Head of caudate nucleus (tissue), 42 donors: Measurements from ENCODE around the gene KRTAP4-5.
"Not testable (repeated sequence)": the region's sequence is repeated elsewhere in the genome, so short reads cannot be mapped to it uniquely, and the experiment has no call there.

Source experiments
- DNase-seq, 42 donors: peaks; one replicate each; pipeline versions ENCODE4 v3.0.0 to v3.0.0-alpha.2; 2020 to 2021; ENCODE audit warnings: mixed read lengths in 7 of 42
- intact Hi-C: fragments of 100-400 bp; cut with DNase I; formaldehyde crosslinking; loops from one replicate; pipeline ENCODE4 v1.15.0; 2022

The KRTAP4-5 gene

DNA sequence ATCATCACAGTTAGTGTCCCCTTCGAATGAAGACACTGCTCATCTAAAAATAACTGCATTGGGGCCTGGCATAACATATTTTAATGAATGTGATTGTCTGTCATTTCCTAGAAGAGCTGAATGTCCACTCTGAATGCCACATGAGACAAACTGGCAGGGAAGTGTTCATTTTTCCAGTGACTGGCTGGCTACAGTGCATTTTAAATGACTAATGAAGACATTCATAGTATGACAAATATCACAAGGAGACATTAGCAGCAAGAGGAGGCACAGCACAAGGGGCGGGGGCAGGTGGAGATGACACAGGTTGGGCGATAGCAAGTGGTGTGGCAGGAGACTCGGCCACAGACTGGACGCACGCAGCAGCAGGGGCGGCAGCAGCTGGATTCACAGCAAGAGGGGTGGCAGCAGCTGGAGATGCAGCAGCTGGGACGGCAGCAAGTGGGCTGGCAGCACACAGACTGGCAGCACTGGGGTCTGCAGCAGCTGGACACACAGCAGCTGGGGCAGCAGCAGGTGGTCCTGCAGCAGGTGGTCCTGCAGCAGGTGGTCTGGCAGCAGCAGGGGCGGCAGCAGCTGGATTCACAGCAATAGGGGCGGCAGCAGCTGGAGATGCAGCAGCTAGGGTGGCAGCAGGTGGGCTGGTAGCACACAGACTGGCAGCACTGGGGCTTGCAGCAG lies 514 bp downstream of the KRTAP4-5 start:
- intact Hi-C loops, DNase-seq: not testable (repeated sequence)

DNA sequence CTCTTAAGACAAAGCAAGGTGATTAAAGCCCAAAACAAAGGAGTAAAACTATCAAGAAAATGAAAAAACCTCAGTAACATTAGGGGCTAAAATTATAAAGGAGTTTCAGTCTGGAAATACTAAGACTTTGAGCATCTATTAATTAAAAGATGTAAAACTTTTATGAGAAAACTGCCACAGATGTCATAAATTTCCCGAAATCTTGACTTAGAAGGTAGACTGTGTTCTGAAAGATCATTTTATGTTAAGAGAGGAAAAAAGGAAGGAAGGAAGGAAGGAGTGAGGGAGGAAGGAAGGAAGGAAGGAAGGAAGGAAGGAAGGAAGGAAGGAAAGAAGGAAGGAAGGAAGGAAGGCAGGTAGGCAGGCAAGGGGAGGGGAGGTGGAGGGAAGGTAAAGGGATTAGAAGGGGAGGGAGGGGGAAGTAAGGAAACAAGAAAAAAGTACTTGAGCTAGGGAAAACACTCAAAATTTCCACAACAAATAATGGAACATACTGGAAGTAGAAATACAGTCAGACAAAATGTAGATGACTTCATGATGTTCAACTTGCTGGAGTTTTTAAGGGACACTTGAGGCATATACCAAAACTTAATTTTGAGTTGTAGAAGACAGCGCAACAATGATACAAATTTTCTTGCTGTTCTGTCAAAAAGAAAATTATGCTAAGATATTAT lies 2.0 kb downstream of the KRTAP4-5 start:
- DNase-seq: no peak
- intact Hi-C loops: no loop called here

DNA sequence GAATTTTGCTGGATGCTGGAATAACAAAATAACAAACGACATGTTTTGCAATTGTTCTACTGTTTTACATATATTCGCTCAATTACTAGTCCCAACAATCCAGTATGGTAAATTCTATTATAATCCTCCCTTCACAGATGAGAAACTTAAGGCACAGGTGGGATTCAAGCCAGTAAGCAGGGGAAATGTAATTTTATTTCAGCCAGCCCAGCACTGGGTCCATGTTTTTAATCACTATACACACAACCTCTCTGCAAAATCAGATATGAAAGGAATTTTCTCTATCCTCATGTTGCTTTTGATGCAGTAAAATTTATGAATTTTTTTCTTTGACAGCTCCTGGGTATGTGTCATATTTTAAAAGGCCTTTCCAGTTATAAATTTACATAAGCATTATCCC lies 4.4 kb downstream of the KRTAP4-5 start:
- intact Hi-C loops: no loop called here

DNA sequence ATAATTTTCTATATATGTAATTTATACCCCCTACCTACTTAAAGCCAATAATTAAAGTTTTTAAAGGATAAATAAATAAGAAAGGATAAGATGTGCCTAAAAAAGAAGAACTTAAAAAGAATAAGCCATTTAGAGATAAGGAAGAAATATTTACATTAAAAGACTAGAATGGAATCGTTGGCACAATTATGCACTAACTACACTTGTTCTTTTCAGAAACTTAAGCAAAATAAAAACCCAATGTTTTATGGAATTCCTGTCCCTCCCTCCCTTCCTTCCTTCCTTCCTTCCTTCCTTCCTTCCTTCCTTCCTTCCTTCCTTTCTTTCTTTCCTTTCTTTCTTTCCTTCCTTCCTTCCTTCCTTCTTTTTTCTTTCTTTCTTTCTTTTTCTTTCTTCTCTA lies 4.8 kb downstream of the KRTAP4-5 start:
- no peak for DNase-seq
- intact Hi-C loops: no loop called here

More for the DNA sequence above, 4.4 kb downstream of the KRTAP4-5 start:
- DNase-seq: no peak

DNA sequence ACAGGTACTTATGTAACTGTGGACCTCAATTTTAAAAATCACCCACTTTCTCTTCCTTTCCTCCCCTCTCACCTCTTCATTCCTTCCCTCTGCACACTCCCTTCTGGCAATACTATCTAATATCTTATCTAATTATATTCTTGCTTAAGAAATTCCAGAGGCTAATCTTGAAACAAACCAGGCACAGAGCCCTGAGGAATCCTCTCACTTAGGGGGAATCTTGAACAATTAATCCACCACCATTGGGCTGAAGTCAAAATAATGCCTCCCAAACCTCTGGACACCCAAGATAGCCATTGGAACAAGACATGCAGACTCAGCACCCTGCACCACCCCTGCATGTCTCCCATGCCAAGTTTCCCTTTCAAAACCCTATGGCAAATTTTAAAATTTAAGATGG lies 8.3 kb downstream of the KRTAP4-5 start:
- DNase-seq: no peak
- intact Hi-C loops: no loop called here

DNA sequence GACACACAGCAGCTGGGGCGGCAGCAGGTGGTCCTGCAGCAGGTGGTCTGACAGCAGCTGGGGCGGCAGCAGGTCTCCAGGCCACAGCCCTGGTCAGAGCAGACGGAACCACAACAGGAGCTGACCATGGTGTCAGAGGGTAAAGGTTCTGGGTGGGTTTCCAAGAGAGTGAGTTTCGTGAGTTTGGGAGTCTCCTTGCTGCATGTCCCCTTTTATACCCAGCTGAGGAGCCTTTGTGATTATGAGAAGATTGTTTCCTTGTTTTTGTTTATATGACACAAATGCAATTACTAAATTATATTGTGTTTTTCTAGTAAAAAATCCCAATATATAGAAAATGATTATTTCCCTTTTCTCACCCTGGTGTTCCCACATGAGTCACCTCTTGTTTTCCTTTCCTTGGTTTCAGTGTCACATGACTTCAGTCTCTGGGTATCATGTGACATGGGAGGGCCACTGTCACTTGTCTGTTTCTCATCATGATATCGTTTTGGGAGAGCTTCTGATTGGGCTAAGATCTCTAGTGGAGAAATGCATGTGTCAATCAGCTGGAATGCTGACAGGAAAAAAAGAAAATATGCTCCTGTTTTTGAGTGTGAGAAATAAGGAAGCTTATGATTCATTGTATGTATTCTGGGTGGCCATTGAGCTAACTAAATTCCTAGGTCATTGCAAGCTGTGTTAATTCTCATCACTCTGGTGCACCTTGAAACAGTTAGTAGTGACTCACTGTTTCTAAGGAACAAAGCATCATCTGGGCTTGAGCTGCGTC lies 9.1 kb downstream of the KRTAP4-5 start, which contains the start of gene KRTAP4-6:
TSS of gene KRTAP4-6 (minus strand) at position 185 of the 772 bp plus-strand sequence. CDS start at position 128, 57 bp downstream.
- intact Hi-C loops: no loop called here

DNA sequence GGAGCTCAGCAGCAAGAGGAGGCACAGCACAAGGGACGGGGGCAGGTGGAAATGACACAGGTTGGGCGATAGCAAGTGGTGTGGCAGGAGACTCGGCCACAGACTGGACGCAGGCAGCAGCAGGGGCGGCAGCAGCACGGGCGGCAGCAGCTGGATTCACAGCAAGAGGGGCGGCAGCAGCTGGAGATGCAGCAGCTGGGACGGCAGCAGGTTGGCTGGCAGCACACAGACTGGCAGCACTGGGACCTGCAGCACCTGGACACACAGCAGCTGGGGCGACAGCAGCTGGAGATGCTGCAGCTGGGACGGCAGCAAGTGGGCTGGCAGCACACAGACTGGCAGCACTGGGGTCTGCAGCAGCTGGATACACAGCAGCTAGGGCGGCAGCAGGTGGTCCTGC lies 9.8 kb downstream of the KRTAP4-5 start:
- DNase-seq, intact Hi-C loops: not testable (repeated sequence)

More for the DNA sequence above, 9.1 kb downstream of the KRTAP4-5 start, which contains the start of gene KRTAP4-6:
- DNase-seq: no peak

DNA sequence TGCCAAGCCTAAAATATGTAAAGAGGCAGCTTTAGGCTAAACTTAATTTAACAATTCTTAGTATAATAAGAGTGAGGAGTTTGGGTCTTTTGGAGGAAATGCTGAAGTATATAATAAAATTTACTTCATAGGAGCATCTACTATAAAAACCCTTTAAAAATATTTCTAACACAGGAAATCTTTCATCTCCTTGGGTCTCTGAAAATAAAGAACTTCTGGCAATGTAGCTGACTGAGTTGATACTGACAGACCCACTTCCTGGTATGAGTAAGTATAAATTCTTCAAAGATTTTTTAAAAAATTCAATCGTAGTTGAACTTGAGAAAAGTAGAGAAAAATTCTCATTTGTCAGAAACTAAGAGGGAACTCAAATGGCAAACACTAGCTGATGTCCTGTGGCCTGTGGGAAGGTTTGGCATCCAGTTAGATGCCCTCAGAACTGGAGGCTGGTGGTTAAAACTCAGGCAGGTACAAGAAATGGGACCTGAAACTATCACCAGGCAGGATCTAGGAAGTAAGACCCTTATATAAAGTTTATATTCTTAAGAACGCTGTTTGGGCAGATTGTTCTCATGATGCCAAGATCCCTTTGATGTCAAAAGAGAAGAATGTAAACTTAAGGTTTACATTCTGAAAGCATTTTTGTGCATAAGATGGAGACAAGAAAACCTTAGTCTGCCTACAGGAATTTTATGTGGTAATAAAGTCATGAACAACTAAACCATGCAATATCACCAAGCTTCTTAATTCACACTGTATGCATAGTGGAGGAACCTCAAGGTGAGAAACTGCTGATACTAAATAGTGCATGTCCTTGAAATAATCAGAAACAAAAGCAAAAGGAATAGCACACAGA lies 15.5 kb downstream of the KRTAP4-5 start:
- intact Hi-C loops: no loop called here
- DNase-seq: no peak

DNA sequence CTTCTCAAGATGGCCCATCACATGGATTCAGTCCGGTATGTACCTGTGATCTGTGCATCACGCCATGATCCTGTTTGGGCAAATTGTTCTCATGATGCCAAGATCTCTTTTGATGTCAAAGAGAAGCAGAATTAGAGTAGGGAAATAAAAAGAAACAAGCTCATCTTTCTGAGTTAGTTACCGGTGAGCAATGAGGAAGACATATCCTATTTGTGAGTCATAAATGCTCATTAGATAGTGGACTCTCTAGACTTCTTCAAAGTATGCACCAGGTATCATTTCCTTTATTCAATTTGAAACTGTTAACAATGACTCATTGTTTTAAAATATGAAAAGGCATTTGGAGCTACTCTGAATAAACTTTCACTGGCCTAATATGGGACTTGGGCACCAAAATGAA lies 17.6 kb downstream of the KRTAP4-5 start:
- intact Hi-C loops: no loop called here
- no peak for DNase-seq

DNA sequence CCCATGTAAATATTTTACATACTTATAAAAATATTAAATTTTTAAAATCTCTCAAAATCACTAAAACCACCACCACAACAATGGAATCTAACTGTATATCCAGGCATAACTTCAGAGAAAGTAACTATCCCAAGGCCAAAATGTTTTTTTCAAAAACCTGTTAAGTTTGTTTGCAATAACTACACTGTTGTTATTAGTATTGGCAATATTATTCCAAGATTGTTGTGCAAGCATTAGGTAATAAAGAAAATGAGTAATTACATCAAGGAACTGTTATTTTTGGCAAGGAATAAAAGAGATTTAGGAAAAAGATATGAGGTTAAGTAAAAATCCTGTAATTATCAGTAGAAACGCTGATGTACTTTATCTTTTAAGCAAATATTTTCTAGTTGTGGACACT lies 22.3 kb downstream of the KRTAP4-5 start:
- intact Hi-C loops: no loop called here
- DNase-seq: no peak

DNA sequence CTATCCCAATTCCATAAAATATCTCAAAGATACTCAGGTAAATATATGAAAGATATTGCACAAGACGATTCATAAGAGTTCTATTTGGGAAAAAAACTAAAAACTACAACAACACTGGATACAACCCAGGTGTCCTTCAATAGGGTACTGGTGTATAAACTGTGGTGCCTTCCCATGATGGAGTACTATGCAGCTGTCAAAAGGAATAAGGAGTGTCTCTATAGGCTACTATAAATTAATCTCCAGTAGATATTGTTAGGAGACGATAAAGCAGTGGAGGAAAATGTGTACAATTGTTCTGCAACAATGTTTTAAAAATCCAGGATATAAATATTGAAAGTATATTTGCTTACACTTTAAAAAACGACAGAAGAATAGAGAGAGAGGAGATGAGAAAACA lies 23.2 kb downstream of the KRTAP4-5 start:
- no peak for DNase-seq
- intact Hi-C loops: no loop called here

DNA sequence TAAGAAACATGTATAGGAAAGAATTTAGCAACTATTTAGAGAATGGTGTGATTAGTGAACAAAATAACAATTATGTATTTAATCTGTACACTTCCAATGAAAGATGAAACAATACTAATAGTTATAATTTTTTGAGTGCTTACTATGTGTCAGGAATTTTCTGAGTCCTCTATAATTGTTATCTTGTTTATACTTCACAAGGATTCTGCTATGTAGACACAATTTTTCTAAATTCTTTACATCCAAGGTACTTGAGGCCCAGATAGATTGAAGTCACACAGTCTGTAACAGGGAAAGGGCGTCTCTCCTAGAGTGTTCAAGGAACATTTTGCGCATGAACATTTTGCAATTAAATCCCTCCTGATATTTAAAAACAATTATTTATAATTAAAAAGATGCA lies 24.6 kb downstream of the KRTAP4-5 start:
- intact Hi-C loops: no loop called here
- no peak for DNase-seq

DNA sequence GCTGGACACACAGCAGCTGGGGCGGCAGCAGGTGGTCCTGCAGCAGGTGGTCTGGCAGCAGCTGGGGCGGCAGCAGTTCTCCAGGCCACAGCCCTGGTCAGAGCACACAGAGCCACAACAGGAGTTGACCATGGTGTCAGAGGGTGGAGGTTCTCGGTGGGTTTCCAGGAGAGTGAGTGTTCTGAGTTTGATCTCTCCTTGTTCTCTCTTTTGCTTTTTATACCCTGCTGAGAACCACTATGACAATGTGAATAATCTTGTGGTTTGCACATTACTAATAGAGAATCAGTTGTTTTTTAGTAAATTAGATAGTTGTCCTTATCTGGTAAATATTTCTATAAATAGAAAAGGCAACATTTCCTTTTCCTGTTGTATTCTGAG lies 25.6 kb downstream of the KRTAP4-5 start, which contains the start of gene KRTAP4-12:
TSS of gene KRTAP4-12 (minus strand) at position 192 of the 381 bp plus-strand sequence. CDS start at position 132, 60 bp downstream.
- DNase-seq, intact Hi-C loops: not testable (repeated sequence)

DNA sequence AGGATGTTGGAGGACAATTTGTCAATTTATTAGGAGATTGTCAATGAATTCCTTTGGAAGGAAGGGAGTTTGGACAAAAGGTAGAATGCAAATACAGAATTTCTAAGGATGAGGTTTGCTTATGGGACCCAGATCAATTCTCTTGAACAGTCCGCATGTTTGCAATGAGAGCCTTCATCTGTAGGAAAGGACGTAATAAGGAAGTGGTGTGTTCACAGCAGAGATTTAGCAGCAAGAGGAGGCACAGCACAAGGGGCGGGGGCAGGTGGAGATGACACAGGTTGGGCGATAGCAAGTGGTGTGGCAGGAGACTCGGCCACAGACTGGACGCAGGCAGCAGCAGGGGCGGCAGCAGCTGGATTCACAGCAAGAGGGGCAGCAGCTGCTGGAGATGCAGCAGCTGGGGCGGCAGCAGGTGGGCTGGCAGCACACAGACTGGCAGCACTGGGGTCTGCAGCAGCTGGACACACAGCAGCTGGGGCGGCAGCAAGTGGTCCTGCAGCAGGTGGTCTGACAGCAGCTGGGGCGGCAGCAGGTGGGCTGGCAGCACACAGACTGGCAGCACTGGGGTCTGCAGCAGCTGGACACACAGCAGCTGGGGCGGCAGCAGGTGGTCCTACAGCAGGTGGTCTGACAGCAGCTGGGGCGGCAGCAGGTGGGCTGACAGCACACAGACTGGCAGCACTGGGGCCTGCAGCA lies 26.2 kb downstream of the KRTAP4-5 start:
- DNase-seq, intact Hi-C loops: not testable (repeated sequence)

DNA sequence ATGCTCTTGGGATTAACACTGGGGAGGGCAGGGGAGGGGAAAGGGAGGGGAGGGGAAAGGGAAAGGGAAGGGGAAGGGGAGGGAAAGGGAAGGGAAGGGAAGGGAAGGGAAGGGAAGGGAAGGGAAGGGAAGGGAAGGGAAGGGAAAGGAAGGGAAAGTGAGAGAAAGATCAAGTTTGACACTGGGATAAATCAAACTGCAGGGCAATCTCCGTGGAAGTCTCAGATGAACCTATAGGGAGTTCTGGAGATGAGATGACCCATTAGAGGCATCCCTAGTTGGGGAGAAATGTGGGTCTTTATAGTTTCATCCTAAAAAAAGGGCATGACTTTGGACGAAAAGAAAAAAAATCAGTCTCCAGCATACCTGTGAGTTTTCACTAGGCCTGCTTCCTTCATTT lies 27.9 kb downstream of the KRTAP4-5 start:
- intact Hi-C loops: no loop called here
- DNase-seq: no peak

DNA sequence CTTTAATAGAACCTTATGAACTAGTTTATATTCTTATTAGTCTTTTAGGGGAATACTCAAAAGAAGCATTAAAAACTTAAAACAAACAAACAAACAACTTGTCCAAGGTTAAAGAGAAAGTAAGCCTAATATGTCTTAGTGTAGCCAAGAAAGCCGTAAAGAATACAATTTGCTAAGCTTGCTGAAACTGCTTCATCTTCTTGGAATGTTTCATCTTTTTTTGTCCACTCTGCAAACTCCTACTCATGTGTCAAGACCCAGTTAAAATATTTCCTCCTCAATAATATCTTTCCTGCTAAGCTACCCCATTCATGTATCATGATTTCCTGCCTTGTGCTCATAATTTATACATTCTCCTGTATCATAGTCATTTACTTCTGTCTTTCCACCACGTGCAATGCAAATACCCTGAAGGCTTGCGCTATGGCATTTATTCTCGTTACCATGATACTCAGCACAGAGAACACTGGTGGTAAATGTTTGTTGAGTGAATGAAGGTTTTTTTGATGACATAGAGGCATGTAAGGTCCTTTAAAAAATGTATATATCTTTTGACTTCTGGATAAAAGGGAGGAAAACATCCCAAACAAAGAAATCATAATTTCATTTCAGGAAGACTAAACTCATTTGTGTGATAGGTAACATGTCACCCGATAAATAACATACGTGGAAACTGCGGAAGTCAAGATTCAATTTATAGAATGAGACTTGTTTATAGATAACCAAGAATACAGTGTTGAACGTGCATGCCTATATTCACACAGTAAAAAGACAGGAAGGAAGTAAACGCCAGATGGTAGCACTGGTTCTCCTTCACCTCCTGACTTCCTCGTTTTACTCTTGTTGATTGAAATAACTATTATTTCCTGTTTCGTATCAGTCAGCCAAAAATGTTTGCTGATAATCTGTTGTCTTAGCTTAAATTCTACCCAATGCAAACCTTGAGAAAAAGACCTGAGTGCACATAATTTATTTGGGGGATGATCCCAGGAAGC lies 29.6 kb downstream of the KRTAP4-5 start:
- intact Hi-C loops, DNase-seq: not testable (repeated sequence)

DNA sequence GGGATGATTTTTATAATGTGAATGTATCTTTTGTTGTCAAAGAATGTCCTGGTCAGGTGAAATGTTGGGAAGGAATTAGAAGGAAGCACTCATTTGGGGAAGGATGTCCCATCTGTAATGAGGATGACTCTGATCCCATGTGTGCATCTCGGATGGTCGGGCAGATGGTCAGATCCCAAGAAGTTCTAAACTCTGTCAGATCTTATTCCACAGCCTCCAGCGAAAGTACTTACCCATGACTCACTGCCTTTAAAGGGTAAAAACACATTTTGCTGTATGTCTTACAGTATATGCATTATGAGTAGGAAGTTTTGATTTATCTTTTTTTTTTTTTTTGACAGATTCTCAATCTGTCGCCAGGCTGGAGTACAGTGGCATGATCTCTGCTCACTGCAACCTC lies 30.9 kb downstream of the KRTAP4-5 start:
- DNase-seq: no peak
- intact Hi-C loops: no loop called here
